ENCODE results near the gene GREB1.

DNA sequence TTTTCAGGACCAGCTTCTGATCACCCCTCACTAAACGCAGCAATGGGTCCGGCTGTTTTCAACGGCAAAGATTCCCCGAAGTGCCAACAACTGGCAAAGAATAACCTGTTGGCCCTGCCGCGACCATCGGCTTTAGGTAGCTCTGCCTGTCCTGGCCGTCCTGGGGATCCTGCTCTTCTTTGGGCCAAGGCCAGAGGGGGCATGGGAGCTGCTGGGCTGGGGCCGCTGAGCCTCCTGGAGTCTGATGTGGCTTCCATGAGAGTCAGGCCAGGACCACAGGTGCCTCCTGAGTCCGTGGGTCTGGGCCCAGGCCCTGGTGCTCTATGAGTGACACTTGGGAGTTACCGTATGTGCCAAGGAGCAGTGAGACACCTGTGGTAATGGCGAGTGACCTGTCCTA is 46.9 kb downstream of the GREB1 start:
- TF ChIP-seq POLR2A (IDR thresholded peaks at IDR 0.05) (no peak), POLR2AphosphoS5 (IDR thresholded peaks at IDR 0.05) (no peak)
- TF ChIP-seq, protein P1, sequence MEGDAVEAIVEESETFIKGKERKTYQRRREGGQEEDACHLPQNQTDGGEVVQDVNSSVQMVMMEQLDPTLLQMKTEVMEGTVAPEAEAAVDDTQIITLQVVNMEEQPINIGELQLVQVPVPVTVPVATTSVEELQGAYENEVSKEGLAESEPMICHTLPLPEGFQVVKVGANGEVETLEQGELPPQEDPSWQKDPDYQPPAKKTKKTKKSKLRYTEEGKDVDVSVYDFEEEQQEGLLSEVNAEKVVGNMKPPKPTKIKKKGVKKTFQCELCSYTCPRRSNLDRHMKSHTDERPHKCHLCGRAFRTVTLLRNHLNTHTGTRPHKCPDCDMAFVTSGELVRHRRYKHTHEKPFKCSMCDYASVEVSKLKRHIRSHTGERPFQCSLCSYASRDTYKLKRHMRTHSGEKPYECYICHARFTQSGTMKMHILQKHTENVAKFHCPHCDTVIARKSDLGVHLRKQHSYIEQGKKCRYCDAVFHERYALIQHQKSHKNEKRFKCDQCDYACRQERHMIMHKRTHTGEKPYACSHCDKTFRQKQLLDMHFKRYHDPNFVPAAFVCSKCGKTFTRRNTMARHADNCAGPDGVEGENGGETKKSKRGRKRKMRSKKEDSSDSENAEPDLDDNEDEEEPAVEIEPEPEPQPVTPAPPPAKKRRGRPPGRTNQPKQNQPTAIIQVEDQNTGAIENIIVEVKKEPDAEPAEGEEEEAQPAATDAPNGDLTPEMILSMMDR (IDR thresholded peaks at IDR 0.05), result no peak
